Glomerular visceral epithelial cell (primary cell): ENCODE results near the gene AKAP7.
"Not testable (repeated sequence)": the region's sequence is repeated elsewhere in the genome, so short reads cannot be mapped to it uniquely, and the experiment has no call there.

Experiments used
- DNase-seq: peaks from one replicate; pipeline ENCODE4 v3.0.0-alpha.2; 2016; ENCODE audit errors: extremely low spot score

Gene AKAP7

DNA sequence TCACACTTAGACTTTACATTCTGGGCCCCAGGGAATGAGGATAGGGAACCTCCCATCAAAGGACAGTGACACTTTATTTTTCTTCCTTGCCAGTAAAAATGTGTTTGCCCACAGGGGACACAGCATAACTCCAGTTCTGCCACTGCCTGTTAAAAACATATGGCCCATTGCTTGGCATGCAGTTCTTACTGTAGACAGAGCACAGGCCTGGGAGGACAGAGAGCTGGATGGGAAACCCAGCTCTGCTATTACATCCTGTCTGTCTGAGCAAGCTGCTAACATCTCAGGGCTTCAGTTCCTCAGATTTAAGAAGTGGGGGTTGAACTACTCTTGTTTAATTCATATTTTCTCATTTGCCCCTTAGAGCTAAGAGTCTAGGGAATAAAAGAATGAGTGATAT is 120.2 kb downstream of the AKAP7 start:
- no peak for DNase-seq

DNA sequence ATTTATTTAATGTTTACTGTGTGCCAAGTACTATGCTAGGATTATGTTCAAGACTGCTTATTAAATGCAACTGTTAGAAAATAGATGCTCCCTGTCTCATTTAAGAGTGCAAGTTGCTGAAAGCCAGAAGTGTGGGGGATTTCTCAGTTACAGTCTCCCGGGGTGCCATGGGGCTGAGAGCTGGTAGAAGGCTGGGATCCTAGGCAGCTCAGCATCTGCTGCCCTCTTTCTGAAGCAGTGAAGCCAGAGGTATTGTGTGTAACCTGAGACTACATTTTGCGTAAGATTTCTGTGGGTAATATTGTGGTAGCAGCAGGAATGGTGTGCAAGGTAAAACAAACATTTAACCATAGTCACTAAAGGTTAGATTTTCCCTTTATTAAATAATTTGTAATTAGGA is 120.6 kb downstream of the AKAP7 start:
- DNase-seq = no peak

DNA sequence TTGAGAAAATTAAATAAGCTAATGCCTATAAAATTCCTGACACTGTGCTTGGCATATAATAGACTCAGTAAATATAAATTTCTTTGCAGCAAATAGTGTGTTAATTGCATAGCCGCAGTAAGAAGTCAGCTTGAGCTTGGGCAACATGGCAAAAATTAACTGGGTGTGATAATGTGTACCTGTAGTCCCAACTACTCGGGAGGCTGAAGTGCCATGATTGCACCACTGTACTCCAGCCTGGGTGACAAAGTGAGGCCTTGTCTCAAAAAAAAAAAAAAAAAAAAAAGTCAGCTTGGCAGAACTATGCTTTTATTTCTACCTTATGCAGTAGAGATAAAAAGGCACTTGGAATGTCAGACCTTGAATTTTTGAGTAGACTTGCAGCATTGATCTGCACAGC is 121.8 kb downstream of the AKAP7 start:
- no peak for DNase-seq

DNA sequence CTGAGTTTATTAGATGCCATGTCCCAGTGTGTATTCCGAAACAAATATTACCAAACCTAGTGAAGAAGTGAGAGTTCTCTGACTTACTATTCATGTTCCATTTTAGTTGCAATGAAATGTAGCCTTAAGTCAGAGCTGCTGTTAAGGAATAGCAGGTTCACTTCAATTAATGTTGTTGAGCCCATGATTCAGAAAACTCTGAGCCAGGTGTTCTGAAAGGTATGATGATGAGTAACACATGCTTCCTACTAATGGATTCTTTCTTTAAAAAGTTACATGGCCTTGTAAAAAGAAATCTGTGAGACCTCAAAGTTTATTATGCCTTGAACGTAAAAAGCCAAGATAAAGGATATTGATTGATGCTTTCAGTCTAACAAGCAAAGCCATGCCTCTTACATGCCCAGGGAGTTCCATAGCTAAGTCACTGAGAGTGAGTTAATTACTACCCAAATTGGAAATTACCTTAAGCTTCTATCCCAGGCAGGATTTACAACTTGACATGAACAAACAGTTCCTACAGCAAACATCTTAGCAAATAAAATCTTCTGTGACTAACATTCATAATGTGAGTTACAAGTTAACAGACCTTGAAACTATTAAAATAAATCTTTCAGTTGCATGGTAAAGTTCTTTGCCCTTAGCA is 122.9 kb downstream of the AKAP7 start:
- no peak for DNase-seq

DNA sequence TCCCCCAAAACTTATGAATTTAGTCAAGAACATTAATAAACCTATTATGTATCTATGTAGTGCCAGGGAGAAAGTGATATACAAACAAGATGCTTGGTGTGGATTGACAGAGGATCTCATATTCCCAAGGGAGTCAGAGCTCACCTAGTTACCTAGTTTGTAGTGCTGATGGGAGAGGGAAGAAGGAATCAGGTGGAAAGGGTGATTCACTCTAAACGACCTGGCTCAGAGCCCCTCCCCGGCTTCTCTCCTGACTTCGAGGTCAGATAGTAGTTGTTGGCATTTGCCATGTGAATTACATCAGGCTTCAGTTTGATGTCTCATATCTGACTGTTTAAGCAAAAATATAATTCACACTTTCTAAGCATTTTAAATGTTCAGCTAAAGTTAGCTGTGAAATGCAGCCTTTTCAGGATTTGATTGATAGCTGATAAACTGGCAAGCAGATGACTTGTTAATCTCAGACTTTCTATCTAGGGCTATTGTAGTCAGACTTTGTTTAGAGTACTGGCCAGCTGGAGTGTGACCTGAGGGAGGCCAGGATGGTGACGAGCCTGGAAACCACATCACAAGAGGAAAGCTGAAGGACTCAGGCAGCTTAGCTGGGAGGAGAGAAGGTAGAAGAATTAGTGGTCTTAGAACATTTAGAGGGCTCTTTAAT is 123.7 kb downstream of the AKAP7 start:
- peak; percentile 47 for DNase-seq

DNA sequence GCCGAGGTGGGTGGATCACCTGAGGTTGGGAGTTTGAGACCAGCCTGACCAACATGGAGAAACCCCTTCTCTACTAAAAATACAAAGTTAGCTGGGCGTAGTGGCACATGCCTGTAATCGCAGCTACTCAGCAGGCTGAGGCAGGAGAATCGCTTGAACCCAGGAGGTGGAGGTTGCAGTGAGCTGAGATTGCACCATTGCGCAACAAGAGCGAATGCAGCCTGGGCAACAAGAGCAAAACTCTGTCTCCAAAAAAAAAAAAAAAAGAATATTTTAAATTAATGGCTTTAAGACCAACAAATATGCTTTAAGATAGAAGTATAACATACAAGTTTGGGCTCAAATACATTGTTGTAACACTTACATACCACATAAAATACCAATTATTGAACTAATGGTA is 125.7 kb downstream of the AKAP7 start:
- not testable (repeated sequence) for DNase-seq

DNA sequence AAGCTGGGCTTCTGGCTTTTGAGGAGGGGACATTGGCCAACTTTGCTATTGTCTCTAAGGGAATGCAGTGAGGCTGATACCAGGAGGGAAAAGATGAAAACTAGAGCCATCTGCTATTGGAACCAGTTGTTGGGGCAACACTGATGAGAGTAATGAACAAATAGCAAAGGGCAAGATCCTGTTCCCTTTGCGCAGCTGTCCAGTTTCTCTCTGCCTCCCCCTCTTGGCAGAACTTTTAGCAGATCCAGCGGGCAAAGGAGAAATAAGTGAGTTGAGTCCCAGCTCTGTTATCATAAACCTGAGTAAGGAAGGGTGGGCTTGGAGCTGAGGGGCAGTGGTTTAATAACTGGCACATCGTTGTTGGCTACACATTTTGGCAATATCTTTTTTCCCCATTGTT is 126.8 kb downstream of the AKAP7 start:
- no peak for DNase-seq

DNA sequence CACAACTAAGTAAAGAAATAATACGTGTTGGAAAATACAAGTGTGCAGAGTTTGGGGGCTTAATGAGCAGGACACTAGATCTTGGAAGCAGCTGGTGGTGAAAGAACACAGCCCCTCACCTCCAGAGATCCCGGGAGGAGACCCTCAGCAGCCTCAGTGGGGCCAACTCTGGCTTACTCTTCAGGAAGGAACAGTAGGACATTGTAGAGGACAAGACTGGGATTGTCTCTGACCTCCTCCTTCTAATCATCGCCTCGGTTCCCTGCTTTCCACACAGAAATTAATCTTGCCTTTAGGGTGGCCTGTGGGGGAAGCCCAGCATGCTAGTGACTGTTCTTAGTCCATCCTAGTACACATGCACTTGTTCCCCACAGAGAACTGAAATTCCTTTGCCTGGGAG is 130.7 kb downstream of the AKAP7 start:
- DNase-seq = no peak

DNA sequence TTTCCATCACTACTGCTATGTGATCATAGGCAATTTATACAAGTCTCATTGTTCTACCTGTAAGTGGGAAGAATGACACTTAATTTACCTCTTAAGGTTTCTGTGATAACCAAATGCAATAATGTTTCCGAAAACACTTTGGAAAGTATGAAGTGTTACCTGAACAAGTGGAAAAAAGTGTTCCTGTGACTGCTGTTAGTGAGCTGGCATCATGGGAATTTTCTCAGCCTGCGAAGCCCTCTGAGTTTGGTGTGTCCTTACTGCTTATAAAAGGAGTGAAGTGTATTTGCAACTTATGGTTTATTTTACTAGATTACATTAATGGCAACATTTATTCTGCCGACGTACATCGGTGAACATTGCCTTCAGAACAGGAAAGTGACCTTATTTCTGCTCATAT is 133.0 kb downstream of the AKAP7 start:
- DNase-seq = no peak

DNA sequence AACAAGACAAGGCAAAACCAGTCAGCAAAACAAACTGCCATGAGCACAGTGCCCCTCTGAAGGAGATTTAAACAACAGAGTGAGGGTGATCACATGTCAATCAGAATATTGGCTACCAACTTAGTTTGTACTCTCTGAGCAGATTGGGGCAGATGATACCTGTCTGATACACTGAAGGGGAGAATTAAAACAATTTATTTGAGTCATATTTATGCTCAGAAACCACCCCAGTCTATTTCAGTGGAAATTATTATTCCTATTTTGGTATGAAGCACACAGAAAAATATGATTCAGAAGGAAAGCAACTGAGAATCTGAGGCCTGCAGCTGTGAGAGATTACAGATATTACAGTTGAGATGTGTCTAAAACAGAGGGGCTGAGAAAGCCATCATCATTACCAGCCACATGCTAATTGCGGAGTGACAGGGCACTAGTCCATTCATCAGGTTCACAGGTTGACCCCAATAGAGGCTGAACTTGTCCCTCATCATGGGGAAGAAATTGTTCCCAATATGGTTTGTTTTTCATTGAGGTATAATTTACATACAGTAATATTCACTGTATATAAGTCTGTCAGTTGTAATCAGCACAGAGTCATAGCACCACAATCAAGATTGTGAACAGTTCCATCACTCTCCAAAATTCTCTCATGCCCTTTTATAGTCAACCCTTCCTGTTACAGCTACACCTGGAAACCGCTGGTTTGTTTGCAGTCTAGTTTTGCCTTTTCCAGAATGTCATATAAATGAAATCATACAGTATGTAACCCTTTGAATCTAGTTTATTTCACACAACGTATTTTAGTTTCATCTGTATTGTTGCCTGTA is 134.5 kb downstream of the AKAP7 start:
- no peak for DNase-seq

DNA sequence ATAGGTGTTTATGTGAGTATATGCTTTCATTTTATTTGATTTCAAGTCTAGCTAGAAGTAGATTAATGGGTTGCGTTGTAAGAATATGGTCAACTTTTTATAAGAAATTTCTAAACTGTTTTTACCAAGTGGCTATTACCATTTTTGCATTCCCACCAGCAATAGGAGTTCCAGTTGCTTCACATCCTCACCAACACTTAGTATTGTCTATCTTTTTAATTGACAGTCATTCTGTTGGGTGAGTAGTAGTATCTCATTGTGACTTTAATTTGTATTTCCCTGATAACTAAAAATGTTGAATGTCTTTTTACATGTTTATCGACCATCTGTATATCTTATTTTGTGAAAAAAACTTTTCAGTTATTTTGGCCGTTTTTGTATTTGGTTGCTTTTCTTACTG is 135.3 kb downstream of the AKAP7 start:
- no peak for DNase-seq

DNA sequence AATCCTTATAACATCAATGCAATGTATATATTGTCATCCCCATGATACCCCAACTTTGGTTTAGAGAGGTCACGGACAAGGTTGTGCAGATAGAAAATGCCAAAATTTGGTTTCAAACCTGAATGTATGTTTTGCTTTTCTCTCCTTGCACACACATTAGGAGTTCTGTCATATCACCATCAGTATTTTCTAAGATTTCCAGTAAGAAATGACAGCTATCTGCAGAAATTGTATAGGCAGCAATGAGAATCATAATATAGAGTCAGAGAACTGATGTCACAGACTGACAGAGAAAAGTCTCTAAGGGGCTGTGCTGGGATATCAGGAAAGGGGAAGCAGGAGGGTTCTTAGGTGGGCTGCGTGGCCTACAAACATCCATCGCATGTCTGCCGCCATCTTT is 140.0 kb downstream of the AKAP7 start:
- no peak for DNase-seq

DNA sequence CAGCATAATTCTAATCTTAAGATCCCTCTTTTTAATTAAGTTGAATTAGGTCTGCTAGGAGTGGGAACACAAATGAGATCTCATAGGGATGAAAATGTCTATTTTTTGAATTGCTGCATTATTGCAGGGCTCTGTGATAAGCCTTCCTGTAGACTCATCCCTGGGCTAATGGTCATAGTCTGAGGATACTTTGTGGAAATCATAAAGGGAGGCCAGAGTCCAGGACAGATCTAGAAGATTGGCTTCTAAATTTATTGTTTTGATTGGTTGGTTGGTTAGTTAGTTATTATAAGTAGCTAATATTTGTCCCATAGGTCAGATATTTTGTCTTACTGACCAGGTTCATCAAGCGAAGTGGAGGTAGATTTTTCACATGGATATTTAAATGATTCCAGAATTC is 142.3 kb downstream of the AKAP7 start:
- no peak for DNase-seq

DNA sequence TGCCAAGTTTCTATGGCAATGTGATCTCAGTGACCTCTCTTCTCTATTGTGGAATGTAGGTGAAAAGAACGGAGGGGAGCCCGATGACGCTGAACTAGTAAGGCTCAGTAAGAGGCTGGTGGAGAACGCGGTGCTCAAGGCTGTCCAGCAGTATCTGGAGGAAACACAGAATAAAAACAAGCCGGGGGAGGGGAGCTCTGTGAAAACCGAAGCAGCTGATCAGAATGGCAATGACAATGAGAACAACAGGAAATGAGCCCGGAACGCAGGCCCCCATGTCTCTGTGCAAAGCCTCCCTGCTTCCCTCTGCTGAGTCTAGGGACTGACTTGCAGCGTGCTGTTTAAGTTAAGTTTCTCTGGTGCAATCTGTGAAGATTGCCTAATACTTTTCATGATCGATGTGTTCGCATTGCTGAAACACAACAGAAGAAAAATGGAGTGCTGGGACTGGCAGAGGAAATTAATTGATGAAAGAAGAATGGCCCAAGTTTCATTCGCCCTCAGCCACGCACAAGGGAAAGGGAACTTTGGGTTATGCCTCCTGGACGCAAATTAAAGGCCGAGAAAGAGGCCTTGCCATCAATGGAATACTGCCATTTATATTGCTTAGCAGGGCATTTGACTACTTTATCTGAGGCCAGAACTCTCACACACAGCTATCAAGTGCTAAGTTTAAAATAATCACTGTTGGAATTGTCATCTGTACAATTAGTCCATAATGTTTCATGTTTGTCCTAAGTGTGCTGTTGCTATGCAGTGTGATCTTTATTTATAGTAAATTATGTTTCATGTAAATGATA is 146.4 kb downstream of the AKAP7 start:
- DNase-seq = no peak

DNA sequence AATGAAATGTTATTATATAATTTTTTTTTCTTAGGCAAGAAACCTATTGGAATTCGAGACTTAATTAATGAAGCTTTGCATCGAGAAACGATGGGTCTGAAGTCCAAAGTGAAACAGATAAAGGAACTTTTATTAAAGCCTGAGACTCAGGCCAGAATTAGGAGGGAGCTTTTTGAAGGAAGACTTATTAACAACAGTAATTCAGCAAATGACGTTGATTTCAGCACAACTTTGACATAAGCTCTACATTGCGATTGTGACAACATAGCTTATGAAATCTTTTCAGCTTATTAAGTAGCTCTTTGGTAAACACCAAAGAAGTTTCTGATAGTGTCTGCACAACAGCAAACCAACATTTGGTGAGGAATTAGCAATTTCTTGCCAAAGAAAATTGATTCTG is 147.1 kb downstream of the AKAP7 start:
- no peak for DNase-seq

DNA sequence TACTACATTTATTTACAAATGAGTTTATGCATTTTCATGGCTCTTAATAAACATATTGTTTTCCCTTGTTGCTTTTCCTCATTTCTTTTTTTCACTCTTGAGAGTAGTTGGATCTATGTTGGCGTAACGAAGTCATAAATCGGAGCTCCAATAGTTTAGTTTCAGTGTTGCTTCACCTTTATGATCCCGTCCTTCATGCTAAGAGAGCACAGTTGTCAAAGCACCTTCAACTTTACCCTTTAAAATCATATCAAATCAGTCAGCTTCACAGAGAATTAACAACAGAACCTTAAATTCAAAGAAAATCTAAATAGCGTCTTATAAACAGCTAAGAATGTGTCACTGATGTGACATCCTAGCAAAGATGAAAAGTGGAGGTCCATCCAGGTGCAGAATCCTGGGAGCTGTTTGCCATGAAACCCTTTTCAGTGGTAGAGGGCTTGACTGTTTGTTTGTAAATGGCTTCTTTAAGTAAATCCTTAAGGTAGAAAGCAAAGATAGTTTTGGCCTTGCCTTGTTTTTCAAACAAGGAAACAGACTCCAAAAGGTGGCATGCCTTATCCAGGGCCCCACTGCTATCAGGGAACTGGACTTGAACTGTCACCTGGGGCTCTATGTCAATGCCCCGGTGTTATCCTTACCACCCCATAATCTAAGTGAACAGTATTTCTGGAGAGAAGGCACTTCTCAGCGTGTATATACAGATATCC is 148.4 kb downstream of the AKAP7 start:
- DNase-seq = no peak

DNA sequence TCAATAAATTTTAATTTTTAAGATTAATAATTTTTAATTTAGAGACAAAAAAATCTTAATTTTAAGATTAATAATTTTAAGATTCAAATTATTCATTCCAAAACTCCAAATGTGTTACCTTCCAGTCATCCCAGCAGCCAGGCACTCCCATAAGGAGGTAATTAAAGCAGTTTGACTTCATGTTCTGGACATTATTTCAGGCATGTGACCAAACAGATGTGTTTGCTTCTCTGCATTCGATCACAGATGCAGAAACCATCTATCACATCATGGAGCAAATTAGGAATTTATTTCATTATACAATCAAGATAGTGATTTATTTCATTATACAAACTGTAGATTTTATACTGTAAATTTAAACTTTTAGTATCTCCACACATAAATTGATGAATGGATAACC is 150.3 kb downstream of the AKAP7 start:
- no peak for DNase-seq

DNA sequence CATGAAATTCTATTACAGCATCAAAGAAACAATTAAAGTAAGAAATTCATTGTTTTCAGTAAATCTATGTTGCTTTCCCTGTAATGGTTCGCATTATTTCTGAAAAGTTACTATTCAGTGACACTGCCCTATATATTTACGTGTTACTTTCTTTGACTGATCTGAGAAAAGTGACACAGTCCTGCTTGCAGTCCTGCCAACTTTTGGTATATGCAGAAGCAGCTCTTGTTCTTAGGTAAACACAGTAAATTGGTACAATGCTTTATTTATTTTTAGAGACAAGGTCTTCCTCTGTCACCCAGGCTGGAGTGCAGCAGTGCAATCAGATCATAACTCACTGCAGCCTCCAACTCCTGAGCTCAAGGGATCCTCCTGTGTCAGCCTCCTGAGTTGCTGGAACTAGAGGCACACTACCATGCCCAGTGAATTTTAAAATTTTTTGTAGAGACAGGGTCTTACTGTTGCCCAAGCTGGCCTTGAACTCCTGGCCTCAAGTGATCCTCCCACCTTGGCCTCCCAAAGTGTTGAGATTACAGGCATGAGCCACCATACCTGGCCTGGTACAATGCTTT is 151.3 kb downstream of the AKAP7 start:
- DNase-seq = no peak

DNA sequence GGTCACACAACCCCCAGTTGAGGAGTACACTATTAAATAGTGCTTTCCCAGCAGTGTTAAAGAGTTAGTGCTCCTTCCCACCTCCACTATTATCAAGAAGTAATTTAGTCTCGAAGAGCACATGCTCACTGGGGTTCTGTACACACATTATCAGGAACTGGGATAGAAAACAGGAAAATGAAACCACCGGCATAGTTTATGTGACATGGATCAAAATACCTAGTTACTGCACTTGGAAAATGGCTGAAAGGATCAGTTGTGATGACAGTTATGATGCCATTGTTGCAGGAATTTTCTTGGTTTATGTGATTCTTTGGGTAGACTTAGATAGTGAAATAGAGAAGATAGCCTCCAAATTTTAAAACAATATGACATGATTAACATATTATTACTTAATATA is 152.9 kb downstream of the AKAP7 start:
- no peak for DNase-seq

DNA sequence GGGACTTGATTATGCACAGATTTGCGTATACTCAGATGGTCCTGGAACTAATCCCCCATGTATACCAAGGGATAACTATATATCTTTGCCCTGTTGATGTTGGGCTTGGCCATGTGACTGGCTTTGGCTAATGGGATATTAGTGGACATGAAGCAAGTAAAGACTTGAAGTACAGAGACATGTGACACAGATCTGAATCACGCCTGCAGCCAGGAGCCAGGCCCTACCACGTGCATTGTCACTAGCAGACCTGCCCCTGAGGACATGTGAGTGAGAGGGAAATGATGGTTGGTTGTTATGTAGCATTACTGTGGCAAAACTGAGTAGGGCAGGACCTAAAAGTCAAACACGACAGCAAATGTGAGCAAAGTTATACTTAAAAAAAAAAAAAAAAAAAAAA is 155.7 kb downstream of the AKAP7 start:
- DNase-seq = no peak
